MM.1S (cell line): ENCODE results near the gene DBF4.

Experiments used
- CTCF ChIP-seq: fragments of 300-600 bp; sonication (generic); IDR thresholded peaks from 2 replicates; pipeline ENCODE4 v1.5.1; 2016; ENCODE audit warnings: antibody characterized with exemption, low read length, mixed read lengths
- EZH2 ChIP-seq: fragments of 300-600 bp; sonication (generic); optimal IDR thresholded peaks from 2 replicates; pipeline ENCODE3; 2017; ENCODE audit warnings: low read depth, mild to moderate bottlenecking, antibody characterized with exemption, low read length, mixed read lengths
- EZH2phosphoT487 ChIP-seq: fragments of 300-600 bp; sonication (generic); IDR thresholded peaks from 2 replicates; pipeline ENCODE4 v1.6.1; 2018; ENCODE audit warnings: antibody characterized with exemption, low read length

- no peak for TF ChIP-seq CTCF
- no peak for TF ChIP-seq EZH2
- TF ChIP-seq EZH2phosphoT487, result no peak
Observed at GRCh38 chr7:87875151-87876039, 898 bp upstream of the DBF4 start.
